Measurements from ENCODE around the gene CELA2B.
"Not testable (repeated sequence)": the region's sequence is repeated elsewhere in the genome, so short reads cannot be mapped to it uniquely, and the experiment has no call there.

CELA2B gene

GRCh38 chr1:15504436-15504835 is 28.5 kb downstream of the CELA2B start:
- DNase-seq: no peak

GRCh38 chr1:15506831-15507230 is 30.9 kb downstream of the CELA2B start:
- no peak for DNase-seq

GRCh38 chr1:15507278-15507677 is 31.4 kb downstream of the CELA2B start:
- DNase-seq: peak; percentile 23

GRCh38 chr1:15508700-15509487 is 33.0 kb downstream of the CELA2B start:
- DNase-seq: peak; percentile 50

GRCh38 chr1:15509586-15509985 is 33.7 kb downstream of the CELA2B start:
- DNase-seq: peak; percentile 23

GRCh38 chr1:15510611-15511405 is 34.9 kb downstream of the CELA2B start:
- DNase-seq: peak; percentile 44

GRCh38 chr1:15513192-15513591 is 37.3 kb downstream of the CELA2B start:
- peak; percentile 31 for DNase-seq

GRCh38 chr1:15513919-15514318 is 38.0 kb downstream of the CELA2B start:
- no peak for DNase-seq

- not testable (repeated sequence) for DNase-seq
Measured at GRCh38 chr1:15514557-15514956, 38.7 kb downstream of the CELA2B start.

GRCh38 chr1:15515022-15515663 is 39.2 kb downstream of the CELA2B start:
- DNase-seq: peak; percentile 28

GRCh38 chr1:15519625-15520024 is 43.7 kb downstream of the CELA2B start:
- DNase-seq: peak; percentile 12

- peak; percentile 26 for DNase-seq
Measured at GRCh38 chr1:15521206-15521906, 45.5 kb downstream of the CELA2B start.

- DNase-seq: peak; percentile 17
Measured at GRCh38 chr1:15522551-15522950, 46.6 kb downstream of the CELA2B start.

GRCh38 chr1:15523104-15524020 is 47.5 kb downstream of the CELA2B start:
- DNase-seq: peak; percentile 31

GRCh38 chr1:15524021-15524282 is 48.0 kb downstream of the CELA2B start, which contains the start of gene CASP9:
Gene CASP9 (minus strand): TSS chr1:15524215. CDS start chr1:15524200, 15 bp downstream.
- no peak for DNase-seq

GRCh38 chr1:15524283-15525049 is 48.6 kb downstream of the CELA2B start:
- DNase-seq: peak; percentile 100

GRCh38 chr1:15525050-15526020 is 49.4 kb downstream of the CELA2B start:
- no peak for DNase-seq

- no peak for DNase-seq
Measured at GRCh38 chr1:15526021-15526489, 50.2 kb downstream of the CELA2B start.

GRCh38 chr1:15526490-15527339 is 50.8 kb downstream of the CELA2B start, which contains the start of gene DNAJC16:
Gene DNAJC16 (plus strand): TSS chr1:15526848. CDS start chr1:15529106, 2,258 bp downstream.
- peak; percentile 100 for DNase-seq

Measured in islet precursor cell (in vitro differentiated cells).